GM21381 (cell line): ENCODE measurements around the gene MANEA.
"Not testable (repeated sequence)": the region's sequence is repeated elsewhere in the genome, so short reads cannot be mapped to it uniquely, and the experiment has no call there.

Experiments
- ATAC-seq: cut with Tn5 transposase; IDR thresholded peaks from one replicate; pipeline ENCODE4 v1.9.1; 2021; ENCODE audit warnings: mild to moderate bottlenecking, moderate library complexity; ENCODE audit not compliant: unreplicated experiment

Gene MANEA

GRCh38 chr6:95577304-95578105 is at the start of gene MANEA:
Gene MANEA (plus strand): TSS chr6:95577535. CDS start chr6:95586440, 8,905 bp downstream.
- peak; percentile 70 for ATAC-seq

- ATAC-seq, result no peak
Measured at GRCh38 chr6:95529762-95530161, 47.6 kb upstream of the MANEA start.

GRCh38 chr6:95530176-95530819 is 47.0 kb upstream of the MANEA start:
- no peak for ATAC-seq

GRCh38 chr6:95543798-95544197 is 33.5 kb upstream of the MANEA start:
- ATAC-seq, result no peak

GRCh38 chr6:95544517-95545225 is 32.7 kb upstream of the MANEA start:
- no peak for ATAC-seq

GRCh38 chr6:95545226-95545625 is 32.1 kb upstream of the MANEA start:
- ATAC-seq, result no peak

- no peak for ATAC-seq
Measured at GRCh38 chr6:95545686-95546085, 31.6 kb upstream of the MANEA start.

- ATAC-seq, result no peak
Measured at GRCh38 chr6:95546148-95546547, 31.2 kb upstream of the MANEA start.

GRCh38 chr6:95547043-95547442 is 30.3 kb upstream of the MANEA start:
- no peak for ATAC-seq

GRCh38 chr6:95548188-95548786 is 29.0 kb upstream of the MANEA start:
- no peak for ATAC-seq

GRCh38 chr6:95551678-95552324 is 25.5 kb upstream of the MANEA start:
- ATAC-seq, result no peak

GRCh38 chr6:95553880-95554279 is 23.5 kb upstream of the MANEA start:
- ATAC-seq, result no peak

GRCh38 chr6:95560956-95561355 is 16.4 kb upstream of the MANEA start:
- not testable (repeated sequence) for ATAC-seq

GRCh38 chr6:95569560-95569959 is 7.8 kb upstream of the MANEA start:
- no peak for ATAC-seq

- ATAC-seq, result no peak
Measured at GRCh38 chr6:95572098-95572497, 5.2 kb upstream of the MANEA start.

GRCh38 chr6:95574811-95575210 is 2.5 kb upstream of the MANEA start:
- no peak for ATAC-seq

- peak; percentile 27 for ATAC-seq
Measured at GRCh38 chr6:95576218-95576997, 927 bp upstream of the MANEA start.

- ATAC-seq, result no peak
Measured at GRCh38 chr6:95576998-95577303, 384 bp upstream of the MANEA start.

- ATAC-seq, result peak; percentile 9
Measured at GRCh38 chr6:95578106-95578410, 723 bp downstream of the MANEA start.

GRCh38 chr6:95581073-95581472 is 3.7 kb downstream of the MANEA start:
- ATAC-seq, result no peak
